ENCODE results near the gene KIF1A. TPM values are rescaled to one million over a fixed set of nuclear protein-coding genes. Genes with fewer than 3 reads are reported as not detected.
A peak's percentile ranks its signal among the peaks of the same experiment; 100 is the strongest.

KIF1A gene, protein sequence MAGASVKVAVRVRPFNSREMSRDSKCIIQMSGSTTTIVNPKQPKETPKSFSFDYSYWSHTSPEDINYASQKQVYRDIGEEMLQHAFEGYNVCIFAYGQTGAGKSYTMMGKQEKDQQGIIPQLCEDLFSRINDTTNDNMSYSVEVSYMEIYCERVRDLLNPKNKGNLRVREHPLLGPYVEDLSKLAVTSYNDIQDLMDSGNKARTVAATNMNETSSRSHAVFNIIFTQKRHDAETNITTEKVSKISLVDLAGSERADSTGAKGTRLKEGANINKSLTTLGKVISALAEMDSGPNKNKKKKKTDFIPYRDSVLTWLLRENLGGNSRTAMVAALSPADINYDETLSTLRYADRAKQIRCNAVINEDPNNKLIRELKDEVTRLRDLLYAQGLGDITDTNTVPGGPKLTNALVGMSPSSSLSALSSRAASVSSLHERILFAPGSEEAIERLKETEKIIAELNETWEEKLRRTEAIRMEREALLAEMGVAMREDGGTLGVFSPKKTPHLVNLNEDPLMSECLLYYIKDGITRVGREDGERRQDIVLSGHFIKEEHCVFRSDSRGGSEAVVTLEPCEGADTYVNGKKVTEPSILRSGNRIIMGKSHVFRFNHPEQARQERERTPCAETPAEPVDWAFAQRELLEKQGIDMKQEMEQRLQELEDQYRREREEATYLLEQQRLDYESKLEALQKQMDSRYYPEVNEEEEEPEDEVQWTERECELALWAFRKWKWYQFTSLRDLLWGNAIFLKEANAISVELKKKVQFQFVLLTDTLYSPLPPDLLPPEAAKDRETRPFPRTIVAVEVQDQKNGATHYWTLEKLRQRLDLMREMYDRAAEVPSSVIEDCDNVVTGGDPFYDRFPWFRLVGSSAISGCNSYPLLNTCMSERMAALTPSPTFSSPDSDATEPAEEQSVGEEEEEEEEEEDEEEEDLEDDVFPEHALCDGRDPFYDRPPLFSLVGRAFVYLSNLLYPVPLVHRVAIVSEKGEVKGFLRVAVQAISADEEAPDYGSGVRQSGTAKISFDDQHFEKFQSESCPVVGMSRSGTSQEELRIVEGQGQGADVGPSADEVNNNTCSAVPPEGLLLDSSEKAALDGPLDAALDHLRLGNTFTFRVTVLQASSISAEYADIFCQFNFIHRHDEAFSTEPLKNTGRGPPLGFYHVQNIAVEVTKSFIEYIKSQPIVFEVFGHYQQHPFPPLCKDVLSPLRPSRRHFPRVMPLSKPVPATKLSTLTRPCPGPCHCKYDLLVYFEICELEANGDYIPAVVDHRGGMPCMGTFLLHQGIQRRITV (N-terminal part only)
- total RNA-seq = 10 to 100 TPM; 27.4 to 51.5 TPM
- long read RNA-seq, full-length matches to known transcripts = 1 of 36 reads
- long read RNA-seq, partial matches to known transcripts = 21 of 36 reads
- long read RNA-seq, other reads (novel, unspliced or antisense) = 14 of 36 reads

DNA sequence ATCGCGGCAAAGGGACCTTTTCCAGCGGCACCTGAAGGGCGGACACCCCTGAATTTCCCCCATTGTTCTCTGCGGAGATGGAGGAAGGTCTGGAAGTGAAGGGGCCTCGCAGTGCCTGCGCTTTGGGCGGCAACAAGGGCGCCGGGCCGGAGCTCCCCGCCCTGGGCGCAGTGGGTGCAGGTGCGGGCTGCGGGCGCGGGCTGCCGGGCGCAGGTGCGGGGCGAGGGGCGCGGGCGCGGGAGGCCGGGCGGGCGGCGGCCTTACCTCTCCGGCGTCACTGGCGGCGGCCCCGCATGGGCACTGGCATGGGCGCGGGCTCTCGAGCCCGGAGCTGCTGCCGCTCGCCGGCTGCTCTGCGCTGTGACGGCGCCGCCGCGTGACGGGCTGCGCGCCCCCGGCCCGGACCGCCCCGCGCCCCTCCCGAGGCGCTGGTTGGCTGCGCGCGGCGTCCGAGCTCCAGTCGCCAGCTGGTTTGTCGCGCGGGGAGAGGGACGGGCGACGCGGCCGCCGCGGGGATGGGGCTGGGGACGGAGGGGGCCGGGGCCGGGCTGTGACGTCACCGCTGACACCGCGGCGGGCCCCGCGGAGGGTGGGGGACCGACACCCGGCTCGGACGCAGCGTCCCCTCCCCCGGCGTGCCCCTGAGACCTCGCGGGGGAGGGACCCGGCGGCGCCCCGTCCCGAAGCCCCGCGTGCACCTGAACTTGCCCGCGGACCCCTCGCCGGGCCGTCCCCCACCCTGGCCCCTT lies at the start of gene KIF1A:
TSS of gene KIF1A (minus strand) at position 362 of the 749 bp plus-strand sequence. CDS start 22,467 bp downstream, outside the sequence.
- intact Hi-C loops (cut with DNase I) = no loop called here
- DNase-seq = peak; percentile 55
- ATAC-seq = peak; percentile 77 to 84

DNA sequence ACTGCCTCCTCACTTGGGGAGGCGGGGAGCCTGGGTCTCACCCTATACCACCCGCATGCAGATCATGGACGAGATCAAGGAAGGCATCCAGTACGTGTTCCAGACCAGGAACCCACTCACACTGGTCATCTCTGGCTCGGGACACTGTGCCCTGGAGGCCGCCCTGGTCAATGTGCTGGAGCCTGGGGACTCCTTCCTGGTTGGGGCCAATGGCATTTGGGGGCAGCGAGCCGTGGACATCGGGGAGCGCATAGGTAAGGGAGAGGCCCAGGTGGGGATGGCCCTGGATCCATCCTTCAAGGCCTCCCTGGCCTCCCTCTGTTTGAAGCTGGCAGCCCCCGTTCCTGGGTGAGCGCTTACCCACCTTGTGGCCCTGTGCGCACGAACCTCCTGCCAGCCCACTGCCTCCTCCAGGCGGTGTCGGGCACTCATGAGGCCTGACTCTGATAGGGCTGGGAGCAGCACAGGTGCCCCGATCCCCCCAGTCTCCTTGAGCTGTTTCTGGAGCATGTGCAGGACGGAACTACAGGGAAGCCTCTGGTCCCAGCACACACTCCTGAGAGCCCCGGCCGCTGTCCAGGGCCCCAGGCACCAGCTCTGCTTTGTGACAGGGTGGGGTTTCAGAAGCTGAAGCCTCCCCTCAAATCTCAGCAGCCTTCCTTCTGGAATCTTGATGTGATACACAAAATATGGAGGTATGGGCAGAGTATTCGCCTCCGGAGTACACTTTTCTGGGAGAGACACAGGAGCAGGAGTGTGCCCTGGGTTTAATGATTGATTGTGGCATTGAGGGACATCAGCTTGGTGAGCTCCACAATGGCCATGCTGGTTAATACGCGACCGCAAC lies 49.3 kb upstream of the KIF1A start:
- no peak for ATAC-seq
- intact Hi-C loops (cut with DNase I) = no loop called here
- DNase-seq = no peak

DNA sequence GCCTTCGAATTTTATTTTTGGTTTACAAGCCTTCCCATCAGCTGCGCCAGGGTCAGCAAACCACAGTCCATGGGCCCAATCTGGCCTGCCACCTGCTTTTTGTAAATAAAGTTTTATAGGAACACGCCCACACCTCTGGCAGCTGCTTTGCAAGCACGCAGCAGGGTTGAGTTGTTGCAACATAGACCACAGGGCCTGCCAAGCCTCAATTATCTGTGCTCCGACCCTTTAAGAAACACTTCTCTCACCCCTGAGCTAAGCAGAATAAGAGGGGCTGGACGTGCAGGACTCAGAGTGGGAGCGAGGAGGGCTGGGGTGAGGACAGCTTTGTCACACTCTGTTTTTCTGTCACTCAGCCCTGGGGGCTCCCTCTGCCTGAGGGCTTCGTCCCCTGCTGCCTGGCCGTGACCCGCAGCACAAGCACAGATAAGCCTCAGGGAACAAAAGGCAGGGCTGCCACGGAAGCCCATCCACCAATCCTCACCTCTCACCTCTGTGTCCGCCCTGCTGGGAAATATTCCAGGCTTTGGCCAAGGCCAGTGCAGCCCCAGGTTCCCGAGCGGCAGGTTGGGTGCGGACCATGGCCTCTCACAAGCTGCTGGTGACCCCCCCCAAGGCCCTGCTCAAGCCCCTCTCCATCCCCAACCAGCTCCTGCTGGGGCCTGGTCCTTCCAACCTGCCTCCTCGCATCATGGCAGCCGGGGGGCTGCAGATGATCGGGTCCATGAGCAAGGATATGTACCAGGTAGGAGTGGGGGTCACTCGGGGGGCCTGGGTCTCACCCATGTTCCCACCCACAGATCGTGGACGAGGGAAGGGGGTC lies 48.5 kb upstream of the KIF1A start, which contains the start of gene AGXT:
TSS of gene AGXT (plus strand) at position 539 of the 823 bp plus-strand sequence. CDS start at position 581, 42 bp downstream.
- ATAC-seq (no peak), DNase-seq (no peak)
- intact Hi-C loops (cut with DNase I) = no loop called here

DNA sequence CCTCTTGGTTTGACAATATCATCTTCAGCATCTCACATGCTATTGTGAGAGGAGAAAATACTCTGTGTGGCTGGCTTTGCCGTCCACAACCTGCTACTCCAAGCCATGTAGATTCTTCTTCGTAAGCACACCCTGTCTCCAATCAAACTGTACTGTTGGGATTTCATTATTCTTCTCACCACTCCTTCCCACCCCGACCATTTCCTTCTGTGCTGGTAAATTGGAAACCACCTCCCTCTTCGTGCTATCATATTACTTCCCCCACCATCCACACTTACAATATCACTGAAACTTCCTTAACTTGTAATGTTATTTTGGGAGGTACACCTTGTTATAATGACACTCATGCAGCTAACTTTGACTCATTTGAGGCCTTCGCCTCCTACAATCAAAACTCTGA lies 45.4 kb upstream of the KIF1A start:
- ATAC-seq = no peak
- intact Hi-C loops (cut with DNase I) = no loop called here
- no peak for DNase-seq

DNA sequence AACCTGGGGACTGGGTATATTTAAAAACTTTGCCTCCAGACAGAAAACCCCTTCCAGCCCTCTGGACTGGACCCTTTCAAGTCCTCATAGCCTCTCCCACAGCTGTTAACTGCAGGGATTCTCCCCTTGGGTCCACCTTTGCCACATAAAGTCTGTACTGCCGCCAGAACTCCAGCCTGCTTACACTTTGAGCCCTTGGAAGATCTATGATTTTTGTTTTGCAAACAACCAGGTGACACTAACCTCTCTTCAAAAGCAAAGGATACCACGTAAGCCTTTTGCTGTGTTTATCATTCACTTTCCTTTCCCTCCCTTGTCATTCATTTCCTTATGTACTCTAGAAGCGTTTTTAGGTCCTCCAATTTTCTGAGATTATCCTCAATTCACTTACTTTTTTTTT lies 44.5 kb upstream of the KIF1A start:
- ATAC-seq (no peak), DNase-seq (no peak)
- intact Hi-C loops (cut with DNase I) = no loop called here

DNA sequence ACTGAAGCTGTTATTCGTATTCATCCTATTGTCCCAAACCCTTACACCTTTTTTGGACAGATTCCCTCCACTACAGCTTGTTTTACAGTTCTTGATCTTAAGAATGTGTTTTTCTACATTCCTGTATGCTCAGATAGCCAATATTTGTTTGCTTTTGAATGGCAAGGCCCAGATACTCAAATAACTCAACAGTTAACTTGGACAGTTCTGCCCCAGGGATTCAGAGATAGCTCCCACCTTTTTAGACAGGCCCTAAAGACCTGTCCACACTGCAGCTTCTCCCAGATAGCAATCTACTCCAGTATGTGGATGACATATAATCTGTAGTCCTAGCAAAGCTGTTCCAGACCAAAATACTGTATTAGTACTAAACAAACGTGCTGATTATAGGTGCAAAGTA lies 41.5 kb upstream of the KIF1A start:
- no peak for ATAC-seq
- DNase-seq = no peak
- intact Hi-C loops (cut with DNase I) = no loop called here

DNA sequence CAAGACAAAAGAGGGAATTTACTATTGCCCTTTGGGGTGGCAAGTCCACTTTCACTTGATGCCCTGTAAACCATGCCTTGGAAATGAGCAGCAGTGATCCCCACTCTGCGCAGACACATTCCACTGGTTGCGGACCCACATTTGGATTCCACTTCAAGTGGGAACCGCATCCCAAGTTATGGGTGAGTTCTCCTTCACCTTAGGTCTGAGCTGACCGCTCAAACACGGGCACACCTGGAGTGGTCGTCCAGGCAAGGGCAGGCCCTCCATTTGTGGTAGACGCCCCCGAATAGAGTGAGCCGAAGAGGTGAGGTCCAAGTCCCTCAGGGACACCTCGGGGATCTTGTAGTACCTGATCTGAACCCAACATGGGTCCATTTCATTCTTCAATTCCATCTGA lies 38.9 kb upstream of the KIF1A start:
- ATAC-seq = no peak
- intact Hi-C loops (cut with DNase I) = loop anchor here in 1 of 2 donors (10.0 kb wide), 1 partner anchor 216 kb away; no protein-coding TSS in a partner anchor
- no peak for DNase-seq

DNA sequence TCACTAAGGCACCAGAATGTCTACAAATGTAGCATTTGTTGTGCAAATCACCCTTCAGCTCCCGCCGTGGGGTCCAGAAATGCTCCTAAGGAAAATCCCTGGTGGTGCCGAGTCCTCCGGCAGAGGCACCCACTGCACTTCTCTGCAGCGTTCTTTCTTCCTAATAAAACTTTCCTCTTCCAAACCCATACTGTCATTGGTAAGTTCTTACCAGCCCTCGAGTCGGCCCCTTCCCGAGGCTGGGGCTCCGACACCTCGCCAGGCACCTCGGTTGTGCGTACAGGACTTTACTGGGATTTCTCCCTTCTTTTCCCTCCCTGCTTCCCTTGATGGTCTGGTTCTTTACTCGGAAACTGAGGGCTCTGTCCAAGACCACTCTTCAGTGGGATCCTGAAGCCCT lies 38.3 kb upstream of the KIF1A start:
- ATAC-seq (no peak), DNase-seq (no peak)
- intact Hi-C loops (cut with DNase I) = loop anchor here in 1 of 2 donors (10.0 kb wide), 1 partner anchor 216 kb away; no protein-coding TSS in a partner anchor

DNA sequence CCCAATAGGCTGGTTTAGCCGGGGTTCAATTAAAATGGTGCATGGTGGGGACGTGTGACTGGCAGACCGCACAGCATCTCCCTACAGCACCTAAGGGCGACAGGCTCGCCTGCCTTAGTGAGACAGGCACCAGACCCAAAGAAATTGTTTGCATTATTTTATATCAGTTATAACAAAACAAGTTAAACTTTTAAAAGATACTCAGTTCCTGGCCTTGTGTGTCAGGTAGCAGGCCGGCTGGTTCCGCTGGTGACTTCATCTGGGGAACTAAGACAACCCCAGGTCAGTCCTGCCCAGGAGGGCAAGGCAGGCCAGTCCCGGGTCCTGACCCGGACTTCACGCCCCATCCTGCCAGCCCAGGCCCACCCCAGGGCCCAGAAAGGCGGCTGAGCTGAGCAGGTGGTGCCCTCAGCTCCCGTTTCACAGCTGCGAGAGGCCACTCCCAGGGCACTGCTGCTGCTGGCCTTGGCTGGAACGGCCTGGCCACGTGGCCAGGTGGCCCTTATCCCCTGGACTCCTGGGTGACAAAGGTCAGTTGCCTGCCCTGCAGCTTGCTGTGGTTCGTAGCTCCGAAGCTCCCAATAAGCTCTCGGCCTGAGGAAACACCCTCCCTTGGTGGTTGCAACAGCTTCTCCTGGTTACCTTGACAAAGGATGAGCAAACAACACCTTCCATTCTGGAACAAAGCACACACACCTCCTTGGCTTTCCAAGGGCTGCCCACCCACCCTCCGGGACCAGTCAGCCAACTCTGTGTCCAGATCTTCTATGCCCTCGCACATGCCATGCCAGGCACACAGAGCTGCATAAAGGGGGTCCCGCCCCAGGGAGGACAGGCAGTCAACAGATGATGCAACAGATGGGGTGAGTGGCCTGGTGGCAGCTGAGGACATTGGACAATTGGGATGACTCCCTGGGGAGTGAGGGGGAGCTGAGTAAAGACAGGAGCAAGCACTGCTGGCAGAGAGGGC lies 37.3 kb upstream of the KIF1A start:
- DNase-seq (no peak), ATAC-seq (no peak)
- intact Hi-C loops (cut with DNase I) = loop anchor here in 1 of 2 donors (10.0 kb wide), 1 partner anchor 217 kb away; no protein-coding TSS in a partner anchor

DNA sequence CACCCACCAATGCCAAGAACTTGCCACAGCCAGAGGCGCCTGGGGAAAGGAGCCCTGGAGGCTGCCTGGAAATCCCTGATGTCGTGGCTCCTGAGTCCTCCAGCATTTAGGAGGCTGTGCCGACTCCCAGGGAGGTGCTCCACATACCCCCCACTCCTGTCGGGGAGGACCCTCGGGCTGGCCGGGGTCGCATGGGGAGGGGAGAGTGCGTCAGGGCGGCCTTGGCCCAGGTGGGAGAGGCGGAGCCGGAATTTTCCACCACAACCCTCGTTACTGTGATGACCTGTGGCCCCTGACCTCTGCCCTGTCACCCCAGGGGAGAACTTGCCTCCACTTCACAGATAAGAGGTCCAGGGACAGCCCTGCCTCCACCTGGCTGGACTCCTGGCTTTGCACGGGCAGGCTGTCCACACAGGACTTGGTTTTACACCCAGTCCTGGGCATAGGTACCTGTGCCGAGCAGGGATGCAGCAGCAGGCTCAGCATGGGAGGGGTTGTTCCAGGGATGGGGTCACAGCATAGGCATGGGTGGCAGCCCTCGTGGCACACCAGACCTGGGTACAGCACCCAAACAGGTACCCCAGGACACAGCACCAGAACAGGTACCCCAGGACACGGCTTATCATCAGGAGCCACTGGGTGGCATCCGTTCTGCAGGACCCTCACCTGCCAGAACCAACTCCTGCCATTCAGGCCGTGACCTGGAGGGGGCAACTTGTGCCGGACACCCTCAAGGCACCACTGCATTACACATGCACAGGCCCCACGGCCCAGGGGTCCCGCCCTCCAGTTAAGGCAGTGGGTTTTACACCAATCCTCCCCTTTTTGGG lies 36.3 kb upstream of the KIF1A start:
- ATAC-seq (no peak), DNase-seq (no peak)
- intact Hi-C loops (cut with DNase I) = loop anchor here in 1 of 2 donors (10.0 kb wide), 1 partner anchor 218 kb away; no protein-coding TSS in a partner anchor

DNA sequence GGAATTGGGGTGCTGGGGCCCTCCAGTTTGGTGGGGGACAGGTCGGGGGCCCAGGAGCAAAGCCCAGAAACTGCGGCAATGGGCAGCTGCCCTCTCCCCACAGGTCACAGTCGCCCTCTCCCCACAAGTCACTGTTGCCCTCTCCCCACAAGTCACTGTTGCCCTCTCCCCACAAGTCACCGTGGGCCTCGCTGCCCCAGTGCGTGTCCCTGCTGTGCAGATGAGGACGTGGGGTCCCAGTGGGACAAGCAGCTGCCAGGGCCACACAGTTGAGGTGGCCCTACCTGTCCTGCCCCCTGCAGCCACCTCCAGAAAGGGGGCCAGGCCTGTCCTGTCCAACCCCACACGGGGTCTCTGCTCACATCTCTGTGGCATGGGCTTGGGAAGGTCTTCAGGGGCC lies 35.7 kb upstream of the KIF1A start:
- DNase-seq (no peak), ATAC-seq (no peak)
- intact Hi-C loops (cut with DNase I) = loop anchor here in 1 of 2 donors (10.0 kb wide), 1 partner anchor 219 kb away; no protein-coding TSS in a partner anchor

DNA sequence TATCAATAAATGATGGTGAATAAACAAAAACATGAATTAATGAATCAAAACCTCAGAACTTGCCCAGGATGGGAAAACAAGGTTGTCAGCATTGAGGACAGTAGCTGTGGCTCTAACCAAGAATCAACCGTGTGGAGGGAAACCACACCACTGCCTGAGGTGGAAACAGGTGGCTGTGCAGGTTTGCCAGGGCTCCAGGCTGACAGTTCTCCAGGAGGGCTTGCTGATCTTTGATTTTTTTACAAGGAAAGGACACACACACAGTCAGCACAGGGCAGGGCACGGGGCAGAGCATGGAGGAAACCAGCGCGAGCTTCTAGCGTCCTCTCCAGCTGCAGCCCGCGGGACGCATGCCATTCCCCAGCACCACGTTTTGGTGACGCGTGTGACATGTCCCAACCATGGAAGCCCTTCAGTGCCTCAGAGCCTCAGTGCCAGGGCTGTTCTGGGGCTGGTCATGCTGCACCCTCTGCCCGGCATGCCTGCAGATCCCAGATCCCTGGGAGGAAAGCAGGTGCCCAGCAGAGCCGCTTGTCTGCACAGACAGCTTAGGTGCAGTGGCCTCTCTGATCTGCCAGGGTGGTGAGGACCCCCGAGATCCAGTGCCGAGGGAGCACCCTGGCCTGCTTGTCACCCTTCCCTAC lies 32.8 kb upstream of the KIF1A start:
- ATAC-seq = no peak
- intact Hi-C loops (cut with DNase I) = loop anchor here in 1 of 2 donors (5.0 to 10.0 kb wide), 2 partner anchors 135 to 222 kb away; no protein-coding TSS in a partner anchor
- no peak for DNase-seq
